BLaER1 (cell line): Measurements from ENCODE around the gene STOML3.

Source experiments
- H3K27ac ChIP-seq: shearing (Covaris generic); formaldehyde crosslinking; 2 replicates; pipeline ENCODE4 v1.8.1; 2022
- H3K27me3 ChIP-seq: shearing (Covaris generic); formaldehyde crosslinking; 2 replicates; pipeline ENCODE4 v1.8.1; 2022
- H3K36me3 ChIP-seq: shearing (Covaris generic); formaldehyde crosslinking; 2 replicates; pipeline ENCODE4 v1.8.1; 2022
- H3K4me1 ChIP-seq: shearing (Covaris generic); formaldehyde crosslinking; 2 replicates; pipeline ENCODE4 v1.8.1; 2022
- H3K4me2 ChIP-seq: shearing (Covaris generic); formaldehyde crosslinking; 2 replicates; pipeline ENCODE4 v1.8.1; 2022
- H3K4me3 ChIP-seq: shearing (Covaris generic); formaldehyde crosslinking; 2 replicates; pipeline ENCODE4 v1.8.1; 2022
- H3K9ac ChIP-seq: shearing (Covaris generic); formaldehyde crosslinking; 2 replicates; pipeline ENCODE4 v1.8.1; 2022
- H3K9me3 ChIP-seq: shearing (Covaris generic); formaldehyde crosslinking; 2 replicates; pipeline ENCODE4 v1.8.1; 2022
- H4K20me1 ChIP-seq: shearing (Covaris generic); formaldehyde crosslinking; 2 replicates; pipeline ENCODE4 v1.8.1; 2022
- Cebpa-rat ChIP-seq: shearing (Covaris generic); IDR thresholded peaks from 2 replicates; pipeline ENCODE4 v1.8.1; 2022

Gene STOML3

GRCh38 chr13:38933786-38934185 lies 56.8 kb downstream of the STOML3 start:
- H3K9ac ChIP-seq = no peak overlapping the region
- no peaks in the 10 kb centered on the region for H3K4me1 ChIP-seq
- no peak overlapping the region for H3K27ac ChIP-seq
- no peaks in the 10 kb centered on the region for H4K20me1 ChIP-seq
- no peak overlapping the region for H3K4me3 ChIP-seq
- no peak for TF ChIP-seq Cebpa-rat
- no peak overlapping the region for H3K4me2 ChIP-seq
- H3K36me3 ChIP-seq = no peaks in the 10 kb centered on the region
- H3K9me3 ChIP-seq = no peaks in the 10 kb centered on the region
- no peaks in the 10 kb centered on the region for H3K27me3 ChIP-seq

GRCh38 chr13:38922170-38922569 lies 68.5 kb downstream of the STOML3 start:
- no peaks in the 10 kb centered on the region for H3K36me3 ChIP-seq
- peaks cover 13% of the 10 kb centered on the region for H3K9me3 ChIP-seq
- H3K27me3 ChIP-seq = no peaks in the 10 kb centered on the region
- H3K4me3 ChIP-seq = no peak overlapping the region
- no peak overlapping the region for H3K27ac ChIP-seq
- no peaks in the 10 kb centered on the region for H3K4me1 ChIP-seq
- no peak overlapping the region for H3K4me2 ChIP-seq
- H4K20me1 ChIP-seq = no peaks in the 10 kb centered on the region
- no peak for TF ChIP-seq Cebpa-rat
- no peak overlapping the region for H3K9ac ChIP-seq

- no peaks in the 10 kb centered on the region for H3K27me3 ChIP-seq
- peaks cover 13% of the 10 kb centered on the region for H3K9me3 ChIP-seq
- no peak overlapping the region for H3K9ac ChIP-seq
- H3K36me3 ChIP-seq = no peaks in the 10 kb centered on the region
- no peak for TF ChIP-seq Cebpa-rat
- no peak overlapping the region for H3K27ac ChIP-seq
- H3K4me1 ChIP-seq = no peaks in the 10 kb centered on the region
- H3K4me2 ChIP-seq = no peak overlapping the region
- no peaks in the 10 kb centered on the region for H4K20me1 ChIP-seq
- no peak overlapping the region for H3K4me3 ChIP-seq
Measured at GRCh38 chr13:38921081-38921480, 69.5 kb downstream of the STOML3 start.
